Putamen (tissue), 1 donor: Measurements from ENCODE around the gene NELFB.
A peak's percentile ranks its signal among the peaks of the same experiment; 100 is the strongest.

Experiments used
- DNase-seq: peaks from one replicate; pipeline ENCODE4 v3.0.0-alpha.2; 2016; ENCODE audit warnings: low spot score

NELFB gene

DNA sequence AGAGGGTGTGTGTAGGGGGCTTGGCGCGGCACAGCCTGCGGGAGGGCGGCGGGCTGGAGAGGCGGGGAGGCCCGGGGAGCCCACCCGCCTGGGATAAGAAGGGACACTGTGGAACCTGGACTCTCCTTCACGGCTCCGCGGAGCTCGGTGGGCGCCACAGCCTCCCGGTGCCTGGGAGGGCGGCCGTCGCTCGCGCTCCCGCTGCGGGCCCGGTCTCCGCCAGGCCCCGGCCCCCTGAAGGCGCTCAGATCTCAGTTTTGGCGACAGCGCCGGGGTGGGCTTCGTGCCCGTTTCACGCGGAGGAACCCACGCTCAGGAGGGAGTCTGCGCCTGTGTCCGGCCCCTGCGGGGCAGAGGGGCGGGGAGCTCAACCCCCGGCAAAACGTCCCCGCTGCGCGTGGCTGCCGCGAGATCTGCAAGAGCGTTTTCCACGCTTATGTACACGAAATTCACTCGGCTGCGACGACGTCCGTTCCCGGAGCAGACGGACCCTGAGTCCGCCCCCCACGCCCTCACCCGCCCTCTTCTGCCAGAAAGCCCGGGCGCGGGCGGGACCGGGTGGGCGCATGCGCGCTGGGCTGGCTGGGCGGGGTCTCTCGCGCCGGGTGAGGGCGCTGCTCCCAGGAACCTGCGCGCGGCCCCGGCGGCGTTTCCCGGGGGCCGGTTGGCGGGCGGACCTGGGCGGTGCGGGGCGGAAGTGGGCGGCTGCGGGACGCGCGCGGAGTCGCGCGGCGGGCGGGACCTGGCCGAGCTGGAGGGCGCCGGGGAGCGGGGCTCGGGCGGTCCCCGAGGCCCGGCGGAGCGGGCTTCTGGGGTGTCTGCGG is at the start of gene NELFB:
NELFB (plus strand) TSS at position 704 of the 824 bp plus-strand sequence.
- DNase-seq, result peak; percentile 91

DNA sequence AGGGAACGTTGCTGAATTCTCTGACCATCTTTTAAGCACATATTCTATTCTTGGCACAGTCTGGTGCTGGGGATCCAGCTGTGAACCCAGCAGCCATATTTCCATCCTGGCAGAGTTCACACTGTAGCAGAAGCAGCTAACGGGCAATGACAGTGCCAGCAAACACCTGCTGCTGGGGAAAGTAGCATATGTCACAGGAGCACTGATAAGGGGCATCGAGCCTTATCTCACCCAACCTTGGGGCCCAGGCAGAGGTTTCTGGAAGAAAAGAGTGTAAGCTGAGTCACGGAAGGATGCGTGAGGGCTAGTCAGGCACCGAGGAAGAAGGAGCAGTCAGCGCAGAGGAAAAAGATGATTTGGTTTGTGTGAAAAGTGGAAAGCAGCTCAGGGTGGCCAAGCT is 48.5 kb upstream of the NELFB start:
- DNase-seq, result no peak

DNA sequence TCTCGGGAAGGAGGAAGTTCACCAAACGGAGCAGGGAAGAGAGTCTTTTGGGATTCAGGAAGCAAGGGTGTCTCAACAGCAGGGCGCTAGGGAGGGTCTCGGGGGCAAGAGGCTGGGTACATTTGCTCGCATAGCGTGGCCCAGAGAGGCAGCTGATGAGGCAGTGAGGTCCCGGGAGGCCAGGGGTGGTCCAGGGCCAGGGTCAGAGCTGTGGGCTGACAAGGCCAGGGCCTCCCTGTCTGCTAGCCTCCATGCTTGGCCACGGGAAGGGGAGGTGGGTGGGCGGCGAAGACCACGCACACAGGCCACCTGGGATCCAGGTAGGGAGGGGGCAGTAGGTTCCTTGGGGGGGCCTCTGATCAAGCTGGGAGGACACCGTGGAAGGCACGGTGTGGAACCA is 43.6 kb upstream of the NELFB start:
- DNase-seq, result no peak

DNA sequence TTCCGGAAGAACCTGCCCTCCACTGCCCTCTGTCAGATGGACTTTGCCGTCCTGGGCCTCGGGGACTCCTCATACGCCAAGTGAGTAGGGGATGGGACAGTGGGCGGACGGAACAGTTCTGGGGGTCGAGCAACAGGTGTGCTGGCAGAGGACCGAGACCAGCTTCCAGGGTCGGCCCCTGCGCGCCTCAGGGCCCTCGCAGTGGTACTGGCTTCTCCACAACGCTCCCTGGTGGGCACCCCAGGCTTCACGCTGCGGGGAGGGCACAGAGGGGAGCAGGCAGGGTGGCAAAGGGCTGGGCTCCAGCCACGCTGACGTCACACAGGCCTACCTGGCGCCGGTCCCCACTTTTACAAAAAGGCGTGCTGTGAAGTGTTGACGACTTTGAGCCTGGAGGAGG is 42.6 kb upstream of the NELFB start:
- DNase-seq, result no peak

DNA sequence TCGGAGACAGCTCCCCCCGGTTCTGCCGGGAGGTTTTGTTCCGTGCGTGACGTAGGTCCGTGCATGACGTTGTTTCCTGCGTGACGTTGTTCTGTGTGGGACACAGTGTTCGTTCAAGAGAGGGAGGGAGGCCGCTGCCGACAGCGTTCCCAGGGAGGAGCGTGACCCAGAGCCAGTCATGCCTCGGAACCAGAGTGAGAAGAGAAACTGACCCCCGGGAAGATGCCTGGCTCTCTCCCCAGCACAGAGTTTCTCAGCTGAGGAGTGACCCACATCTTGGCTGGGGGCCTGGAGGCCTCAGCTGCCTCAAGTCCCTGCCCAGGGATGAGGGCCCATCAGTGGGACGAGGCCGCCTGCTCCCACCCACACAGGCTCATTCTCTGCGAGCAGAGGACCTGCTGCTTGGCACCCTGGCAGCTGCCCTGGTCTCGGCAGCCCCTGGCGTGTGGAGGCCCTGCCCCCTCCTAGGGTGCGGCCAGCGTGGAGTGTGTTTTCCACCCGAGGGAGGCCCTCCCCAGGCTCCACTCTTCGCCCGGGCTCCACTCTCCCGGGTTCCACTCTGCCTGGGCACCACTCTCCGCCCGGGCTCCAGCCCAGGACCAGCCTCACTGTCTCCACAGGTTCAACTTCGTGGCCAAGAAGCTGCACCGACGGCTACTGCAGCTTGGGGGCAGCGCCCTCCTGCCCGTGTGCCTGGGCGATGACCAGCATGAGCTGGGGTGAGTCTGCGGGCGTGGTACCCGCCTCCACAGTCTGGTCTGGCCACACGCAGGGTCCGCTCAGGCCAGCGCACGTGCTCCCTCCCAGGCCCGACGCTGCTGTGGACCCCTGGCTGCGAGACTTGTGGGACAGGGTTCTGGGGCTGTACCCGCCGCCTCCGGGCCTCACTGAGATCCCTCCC is 41.7 kb upstream of the NELFB start:
- DNase-seq, result no peak

DNA sequence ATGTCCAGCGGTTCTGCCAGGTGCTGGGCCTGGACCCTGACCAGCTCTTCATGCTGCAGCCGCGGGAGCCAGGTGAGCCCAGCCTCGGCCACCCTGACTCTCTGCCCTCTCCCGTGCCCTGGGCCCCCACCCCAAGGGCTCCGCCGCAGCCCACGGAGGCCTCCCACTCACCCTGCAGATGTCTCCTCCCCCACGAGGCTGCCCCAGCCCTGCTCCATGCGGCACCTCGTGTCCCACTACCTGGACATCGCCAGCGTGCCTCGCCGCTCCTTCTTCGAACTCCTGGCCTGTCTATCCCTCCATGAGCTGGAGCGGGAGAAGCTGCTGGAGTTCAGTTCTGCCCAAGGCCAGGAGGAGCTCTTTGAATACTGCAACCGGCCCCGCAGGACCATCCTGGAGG is 40.5 kb upstream of the NELFB start:
- DNase-seq, result no peak

DNA sequence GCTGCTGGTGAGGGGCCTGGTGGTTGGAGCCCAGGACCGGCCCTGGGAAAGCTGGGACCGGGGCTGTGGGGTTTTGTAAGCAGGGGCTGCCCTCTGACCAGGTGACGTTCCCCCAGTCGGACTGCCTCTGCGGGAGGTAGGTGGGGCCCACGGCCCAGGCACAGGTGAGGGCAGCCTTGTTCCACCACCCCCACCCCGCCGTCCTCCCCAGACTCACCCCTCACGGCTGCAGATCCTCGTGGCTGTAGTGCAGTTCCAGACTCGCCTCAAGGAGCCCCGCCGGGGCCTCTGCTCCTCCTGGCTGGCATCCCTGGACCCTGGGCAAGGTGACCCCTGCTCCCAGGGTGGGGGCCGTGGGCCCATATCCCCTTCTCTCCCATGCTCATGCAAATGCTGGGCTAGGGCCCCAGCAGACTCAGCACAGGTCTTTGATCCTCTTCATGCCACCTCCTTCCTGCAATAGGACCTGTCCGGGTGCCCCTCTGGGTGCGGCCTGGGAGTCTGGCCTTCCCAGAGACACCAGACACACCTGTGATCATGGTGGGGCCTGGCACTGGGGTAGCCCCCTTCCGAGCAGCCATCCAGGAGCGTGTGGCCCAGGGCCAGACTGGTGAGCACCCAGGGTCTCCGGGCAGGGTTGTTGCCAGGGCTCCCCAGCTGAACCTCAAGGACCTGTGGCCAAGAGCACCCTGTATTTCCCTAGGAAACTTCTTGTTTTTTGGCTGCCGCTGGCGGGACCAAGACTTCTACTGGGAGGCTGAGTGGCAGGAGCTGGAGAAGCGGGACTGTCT is 39.7 kb upstream of the NELFB start:
- no peak for DNase-seq

DNA sequence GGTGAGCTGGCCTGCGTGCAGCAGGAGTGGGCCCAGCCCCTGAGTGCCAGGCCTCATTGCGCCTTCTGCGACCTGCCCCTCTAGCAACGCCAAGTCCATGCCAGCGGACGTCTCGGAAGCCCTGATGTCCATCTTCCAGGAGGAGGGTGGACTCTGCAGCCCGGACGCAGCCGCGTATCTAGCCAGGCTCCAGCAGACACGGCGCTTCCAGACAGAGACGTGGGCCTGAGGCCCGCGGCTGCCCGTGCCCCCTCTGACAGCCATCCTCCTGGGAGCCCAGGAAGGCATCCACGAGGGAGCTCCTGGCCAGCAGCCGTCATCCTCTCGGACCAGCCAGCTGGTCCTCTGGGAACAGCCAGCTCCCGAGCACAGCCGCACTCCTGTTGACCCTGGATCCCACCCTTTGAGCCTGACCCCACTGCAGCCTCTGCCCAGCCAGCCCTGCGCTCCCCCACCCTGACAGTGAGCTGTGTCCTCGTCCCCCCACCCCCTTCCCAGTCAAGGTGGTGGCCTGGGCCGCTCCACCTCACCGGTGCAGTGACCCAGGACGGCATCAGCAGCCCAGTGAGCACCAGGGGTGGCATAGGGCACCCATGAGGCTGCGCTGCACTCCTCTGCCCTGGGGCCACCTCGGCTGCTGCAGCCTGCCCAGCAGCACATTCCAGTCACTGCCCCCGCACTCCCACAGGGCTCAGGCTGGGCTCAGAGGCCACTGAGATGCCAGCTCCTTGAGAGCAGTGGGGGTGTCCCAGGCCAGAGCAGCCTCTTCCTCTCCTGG is 38.8 kb upstream of the NELFB start:
- no peak for DNase-seq

DNA sequence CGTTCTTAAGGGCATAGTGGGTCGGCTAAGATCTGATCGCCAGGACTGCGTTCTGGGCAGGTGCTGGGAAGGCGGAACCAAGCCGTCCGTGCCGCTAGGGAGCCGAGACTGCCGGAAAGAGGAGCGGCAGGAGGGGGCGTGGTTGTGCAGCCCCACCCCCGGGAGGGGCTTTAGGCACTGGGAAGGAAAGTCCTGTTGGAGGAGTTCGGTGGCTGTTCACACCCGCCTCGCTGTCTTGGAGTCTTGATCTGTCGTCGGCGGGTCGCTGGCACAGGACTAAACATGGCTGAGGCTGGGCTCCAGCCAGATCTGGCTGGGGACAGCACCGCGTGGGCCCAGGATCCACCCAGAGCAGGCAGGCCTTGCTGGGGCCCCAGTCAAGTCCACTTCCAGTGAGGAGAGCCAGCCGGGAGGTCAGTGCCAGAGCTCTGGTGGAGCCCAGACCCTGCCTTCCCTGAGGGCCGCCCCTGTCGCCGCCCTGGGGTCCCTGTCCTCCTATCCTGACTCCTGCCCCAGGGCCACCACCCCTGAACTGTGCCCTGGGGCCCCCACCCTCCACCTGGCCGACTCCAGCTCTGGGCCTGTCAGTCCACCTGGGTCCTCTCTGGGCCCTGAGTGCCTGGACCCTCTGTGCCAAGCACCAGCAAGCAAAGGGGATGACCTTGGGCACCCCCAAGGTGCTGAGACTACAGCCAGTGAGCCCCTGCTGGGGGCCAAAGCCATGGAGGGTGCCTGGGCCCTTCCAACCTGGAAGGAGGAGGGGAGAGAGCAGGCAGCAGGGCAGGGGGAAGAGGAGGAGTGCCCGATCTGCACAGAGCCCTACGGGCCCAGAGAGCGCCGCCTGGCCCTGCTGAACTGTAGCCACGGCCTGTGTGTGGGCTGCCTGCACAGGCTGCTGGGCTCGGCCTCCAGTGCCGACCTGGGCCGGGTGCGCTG is 37.6 kb upstream of the NELFB start:
- no peak for DNase-seq

DNA sequence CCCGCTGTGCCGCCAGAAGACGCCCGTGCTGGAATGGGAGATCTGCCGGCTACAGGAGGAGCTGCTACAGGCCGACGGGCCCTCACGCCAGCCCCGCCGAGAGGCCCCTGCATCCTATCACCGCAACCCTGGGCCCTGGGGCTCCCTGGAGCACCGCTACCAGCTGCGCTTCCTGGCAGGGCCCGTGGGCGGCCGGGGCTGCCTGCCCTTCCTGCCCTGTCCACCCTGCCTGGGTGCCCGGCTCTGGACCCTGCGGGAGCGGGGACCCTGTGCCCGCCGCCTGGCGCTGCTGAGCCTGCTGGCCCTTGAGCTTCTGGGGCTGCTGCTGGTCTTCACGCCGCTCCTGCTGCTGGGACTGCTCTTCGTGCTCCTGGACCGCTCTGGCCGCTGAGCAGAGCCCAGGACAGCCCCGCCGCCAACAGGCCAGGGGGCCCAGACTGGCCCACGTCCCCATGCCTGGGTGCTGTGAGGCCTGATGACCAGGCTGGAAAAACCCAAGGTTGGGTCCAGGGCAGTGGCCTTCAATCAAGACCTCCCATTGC is 36.8 kb upstream of the NELFB start:
- DNase-seq, result no peak

DNA sequence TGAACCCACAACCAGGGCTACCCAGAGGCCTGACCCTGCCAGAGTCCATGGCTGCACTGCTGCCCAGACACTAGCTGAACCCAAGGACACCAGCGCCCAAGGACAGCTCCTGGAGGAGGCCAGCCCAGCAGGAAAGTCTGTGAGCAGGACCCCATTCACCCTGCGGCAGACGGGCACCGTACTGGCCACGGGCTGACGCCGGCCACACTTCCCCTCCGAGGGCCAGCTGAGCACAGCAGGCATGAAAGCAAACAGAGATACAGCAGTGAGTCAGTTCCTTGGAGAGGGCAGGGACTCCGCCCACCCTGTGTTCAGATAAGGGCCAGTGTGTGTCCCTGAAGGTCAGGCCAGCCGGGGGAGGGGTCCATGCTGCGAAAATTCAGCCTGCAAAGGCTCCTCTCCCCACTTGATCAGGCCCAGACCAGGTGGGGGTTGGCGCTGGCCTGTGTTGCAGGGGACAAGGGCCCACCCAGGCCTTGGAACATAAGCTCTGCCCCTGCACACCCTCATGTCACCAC is 36.3 kb upstream of the NELFB start:
- DNase-seq, result no peak

DNA sequence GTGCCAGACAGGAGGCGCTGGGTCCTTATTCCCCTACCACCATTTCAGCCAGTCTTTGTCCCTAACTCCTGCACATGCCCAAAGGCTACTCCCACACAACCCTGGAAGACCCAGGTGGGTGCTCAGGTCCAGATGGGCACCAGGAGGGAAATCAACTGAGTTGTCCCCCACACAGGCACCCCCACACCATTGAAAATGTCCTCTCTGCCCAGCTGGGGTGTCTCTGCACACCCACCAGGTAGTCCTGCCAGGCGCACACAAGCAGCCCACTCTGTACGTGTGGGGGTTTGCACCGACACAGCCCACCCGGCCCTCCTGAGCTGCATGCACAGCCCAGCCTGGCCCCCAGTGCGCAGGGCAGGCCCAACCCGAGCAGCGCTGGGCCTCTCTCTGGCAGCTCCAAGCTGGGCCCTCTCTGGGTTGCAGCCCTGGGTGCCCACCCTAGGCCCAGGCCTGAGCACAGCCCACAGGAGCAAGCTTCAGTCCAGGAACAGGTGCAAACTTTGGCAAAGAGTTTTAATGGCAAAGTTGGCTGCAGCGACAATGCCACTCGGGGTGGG is 35.3 kb upstream of the NELFB start:
- DNase-seq, result no peak

DNA sequence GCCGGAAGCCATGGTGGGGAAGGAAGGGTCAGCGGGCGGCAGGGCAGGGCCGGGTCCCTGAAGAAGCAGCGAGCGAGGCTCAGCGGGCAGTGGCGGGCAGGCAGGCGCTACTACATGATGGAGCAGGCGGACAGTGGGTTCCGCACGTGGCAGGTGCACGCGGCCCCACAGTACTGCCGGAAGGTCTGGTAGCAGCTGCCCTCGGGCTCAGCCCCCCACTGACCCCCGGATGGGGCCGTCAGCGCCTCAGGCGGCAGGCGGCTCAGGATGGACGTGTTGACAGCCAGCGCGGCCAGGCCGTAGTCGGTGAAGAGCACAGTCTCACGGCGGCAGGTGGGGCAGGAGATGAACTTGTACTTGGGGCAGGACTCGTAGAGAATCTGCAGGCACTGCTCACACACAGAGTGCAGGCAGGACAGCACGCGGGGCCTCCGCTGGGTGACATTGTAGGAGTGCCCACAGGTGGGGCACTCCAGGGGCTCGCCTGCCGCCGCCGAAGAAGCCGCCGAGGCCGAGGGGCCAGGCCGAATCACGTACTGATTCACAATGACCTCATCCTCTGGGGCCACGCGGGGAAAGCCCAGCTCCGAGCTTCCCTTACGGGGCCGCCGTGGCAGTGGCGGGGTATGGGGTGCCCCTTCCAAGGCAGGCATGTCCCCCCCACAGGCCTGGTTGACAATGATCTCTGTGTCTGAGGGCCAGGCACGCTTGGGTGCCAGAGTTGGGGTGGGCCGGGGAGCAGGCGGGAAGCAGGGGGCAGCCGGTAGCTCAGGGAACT is 34.6 kb upstream of the NELFB start:
- no peak for DNase-seq

DNA sequence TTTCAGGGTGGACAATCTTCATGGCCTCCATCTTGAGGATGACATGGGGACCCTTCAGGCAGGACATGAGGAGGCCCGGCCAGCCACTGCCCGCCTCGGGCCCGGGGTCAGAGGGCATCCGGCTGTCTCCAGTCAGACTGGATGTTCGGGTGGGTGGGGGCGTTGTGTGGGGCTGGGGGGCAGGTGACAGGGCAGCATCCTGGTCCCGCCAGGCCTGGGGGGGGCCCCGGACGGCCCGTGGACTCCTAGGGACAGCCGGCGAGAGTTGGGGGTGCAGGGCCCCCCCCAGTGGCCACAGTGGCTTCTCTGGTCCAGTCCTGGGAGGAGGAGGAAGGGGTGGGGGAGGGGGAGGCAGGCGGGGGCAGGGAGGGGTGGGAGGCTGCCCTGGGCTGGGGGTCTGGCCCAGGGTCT is 34.0 kb upstream of the NELFB start:
- no peak for DNase-seq

DNA sequence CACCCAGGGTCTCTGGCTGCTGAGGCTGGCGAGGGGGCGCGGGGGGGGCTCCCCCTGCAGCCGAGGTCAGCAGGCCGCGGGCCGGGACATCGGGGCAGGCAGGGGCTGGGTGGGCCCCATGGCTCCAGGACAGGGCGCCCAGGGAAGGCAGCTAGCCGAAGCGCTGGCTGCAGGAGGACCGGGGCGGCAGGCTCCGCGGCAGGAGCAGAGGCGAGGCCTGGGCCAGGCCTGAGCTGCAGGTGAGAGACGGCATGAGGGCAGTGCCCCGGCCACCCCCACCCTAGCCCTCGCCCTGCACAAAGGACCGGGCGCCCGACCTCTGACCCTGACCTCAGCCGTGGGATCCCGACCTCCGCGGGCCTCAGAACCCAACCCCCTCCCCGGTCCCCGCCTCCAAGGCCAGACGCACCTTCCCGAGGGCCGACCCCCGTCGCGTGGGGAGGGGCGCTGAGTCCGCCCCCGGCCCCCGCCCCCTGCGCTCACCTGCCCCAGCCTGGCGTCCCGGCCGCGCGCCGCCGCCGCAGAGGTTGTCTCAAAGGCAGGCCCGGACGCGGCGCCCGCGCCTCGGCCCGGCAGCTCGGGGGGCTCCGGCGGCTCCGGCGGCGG is 33.5 kb upstream of the NELFB start:
- DNase-seq, result no peak

DNA sequence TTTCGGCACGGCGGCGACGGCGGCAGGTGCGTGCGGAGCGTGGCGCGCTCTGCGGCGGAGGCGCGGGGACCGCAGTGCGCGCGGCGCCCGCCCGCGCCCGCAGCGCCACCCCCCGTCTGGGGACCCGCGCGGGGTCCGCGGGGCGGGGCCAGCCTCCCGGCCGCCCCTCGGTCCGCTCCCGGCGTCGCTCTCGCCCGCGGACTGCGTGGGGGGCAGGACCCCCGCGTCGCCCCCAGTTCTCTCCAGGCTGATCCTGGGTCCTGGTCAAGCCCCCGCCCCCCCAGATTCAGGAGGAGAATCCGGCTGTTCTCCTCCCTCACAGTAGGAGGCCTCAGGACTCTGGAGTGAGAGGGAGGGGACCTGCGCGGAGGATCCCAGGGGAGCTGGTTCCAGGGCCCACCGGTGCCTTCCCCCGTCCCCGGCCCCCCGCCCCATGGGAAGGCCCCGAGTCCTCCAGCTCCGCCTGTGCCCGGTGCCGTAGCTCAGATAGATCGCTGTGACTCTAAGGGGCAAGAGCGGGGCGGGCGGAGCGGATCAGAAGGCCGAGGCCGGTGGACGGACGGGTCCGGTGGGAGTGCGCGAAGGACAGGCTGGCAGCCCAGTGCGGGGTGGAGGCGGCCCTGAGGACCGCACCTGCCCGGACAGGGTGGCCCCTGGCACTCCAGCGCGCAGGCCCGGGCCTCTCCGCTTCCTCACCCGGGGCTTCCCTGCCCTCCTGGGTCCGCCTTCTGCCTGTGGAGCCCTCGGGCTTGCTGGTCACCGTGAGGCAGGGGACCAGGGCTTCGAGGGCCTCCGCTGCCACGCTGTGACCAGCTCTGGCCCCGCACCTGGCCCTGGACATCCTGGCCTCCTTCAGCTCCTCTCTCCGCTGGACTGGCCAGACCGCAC is 32.7 kb upstream of the NELFB start, which contains the start of gene RNF208:
RNF208 (minus strand) TSS at position 51 of the 888 bp plus-strand sequence. CDS start 1,028 bp downstream, outside the sequence.
- DNase-seq, result no peak
